Smooth muscle cell (in vitro differentiated cells): ENCODE data around the gene MYOM1. TPM values are rescaled to one million over a fixed set of nuclear protein-coding genes. Genes with fewer than 3 reads are reported as not detected.
A peak's percentile ranks its signal among the peaks of the same experiment; 100 is the strongest.

Experiments
- DNase-seq: peaks from one replicate; lab custom pipeline; 2025; ENCODE audit not compliant: unreplicated experiment; lab: John Stamatoyannopoulos, UW
- H2AFZ ChIP-seq: fragments of 200-600 bp; sonication (generic); 2 replicates; pipeline ENCODE4 v1.6.0; 2016; ENCODE audit warnings: antibody characterized with exemption, low read depth, mild to moderate bottlenecking
- H3F3A ChIP-seq: fragments of 200-600 bp; sonication (generic); 2 replicates; pipeline ENCODE4 v1.6.0; 2017; ENCODE audit warnings: antibody characterized with exemption, low read depth
- H3K27ac ChIP-seq: fragments of 200-600 bp; sonication (generic); 2 replicates; pipeline ENCODE4 v1.5.1; 2016; ENCODE audit warnings: low read depth, mild to moderate bottlenecking
- H3K27me3 ChIP-seq: fragments of 200-600 bp; sonication (generic); 2 replicates; pipeline ENCODE4 v1.6.1; 2016; ENCODE audit warnings: low read depth, mild to moderate bottlenecking
- H3K36me3 ChIP-seq: fragments of 200-600 bp; sonication (generic); 2 replicates; pipeline ENCODE4 v1.5.1; 2016; ENCODE audit warnings: low read depth
- H3K4me1 ChIP-seq: fragments of 200-600 bp; sonication (generic); 2 replicates; pipeline ENCODE4 v1.5.1; 2016; ENCODE audit warnings: low read depth
- H3K4me2 ChIP-seq: fragments of 200-600 bp; sonication (generic); 2 replicates; pipeline ENCODE4 v1.6.0; 2016; ENCODE audit warnings: mild to moderate bottlenecking
- H3K4me3 ChIP-seq: fragments of 200-600 bp; sonication (generic); 2 replicates; pipeline ENCODE4 v1.5.1; 2016; ENCODE audit warnings: mild to moderate bottlenecking
- H3K79me2 ChIP-seq: fragments of 200-600 bp; sonication (generic); 2 replicates; pipeline ENCODE4 v1.6.0; 2016; ENCODE audit warnings: low read depth, mild to moderate bottlenecking
- H3K9ac ChIP-seq: fragments of 200-600 bp; sonication (generic); 2 replicates; pipeline ENCODE4 v1.6.0; 2016; ENCODE audit warnings: low read depth
- H3K9me3 ChIP-seq: fragments of 200-600 bp; sonication (generic); replicated peaks from 2 replicates; pipeline ENCODE4 v1.5.1; 2016; ENCODE audit warnings: low read depth
- H4K20me1 ChIP-seq: fragments of 200-600 bp; sonication (generic); 2 replicates; pipeline ENCODE4 v1.6.0; 2016; ENCODE audit warnings: low read depth
- CTCF ChIP-seq: fragments of 200-600 bp; sonication (generic); IDR thresholded peaks from 2 replicates; pipeline ENCODE4 v1.5.1; 2017; ENCODE audit warnings: borderline replicate concordance, mild to moderate bottlenecking, antibody characterized with exemption; ENCODE audit not compliant: insufficient read depth, poor library complexity, severe bottlenecking
- WGBS: methylation state at CpG from one replicate; pipeline ENCODE4 v1.1.7; 2016; ENCODE audit warnings: low lambda C conversion rate; 5-methylcytosine and 5-hydroxymethylcytosine counted together
- polyA plus RNA-seq: library from polyadenylated mRNA; unstranded; fragments of >200 nt; fragmentation: Nextera tagmentation; extraction: Ambion mirVana; gene quantifications from 2 replicates; pipeline ENCODE4 v1.2.1, GENCODE V29; 2016
- total RNA-seq: library from RNA; depleted of rRNA; stranded (reverse); fragments of >200 nt; gene quantifications from 2 replicates; pipeline ENCODE4 v1.2.3, GENCODE V29; 2014

The MYOM1 gene
- total and polyA plus RNA-seq, 2 experiments from 2014 or later, result 0.40 to 0.87 TPM

- Histone ChIP-seq H2AFZ (no peak overlapping the region), H3K4me2 (peak overlapping the region; percentile 89), H3K9ac (peak overlapping the region; percentile 94), H4K20me1 (peaks cover 48% of the 10 kb centered on the region), H3K4me1 (peaks cover 35% of the 10 kb centered on the region), H3K27ac (peak overlapping the region; percentile 96), H3K4me3 (peak overlapping the region; percentile 90), H3K27me3 (no peaks in the 10 kb centered on the region), H3K36me3 (no peaks in the 10 kb centered on the region), H3F3A (peaks cover 8% of the 10 kb centered on the region), H3K9me3 (no peaks in the 10 kb centered on the region), H3K79me2 (peaks cover 56% of the 10 kb centered on the region)
- WGBS, result under 1% methylated on average over 22 of the region's 22 CpGs
- DNase-seq, result peak; percentile 50
- no peak for TF ChIP-seq CTCF
Observed at GRCh38 chr18:3248062-3248657, 28.4 kb upstream of the MYOM1 start.

GRCh38 chr18:3247240-3248061, 27.7 kb upstream of the MYOM1 start, which contains the start of gene MYL12A:
Gene MYL12A, plus strand, starts transcription at chr18:3247801. Its CDS starts 5,447 bp downstream, at chr18:3253248.
- H3K9me3 ChIP-seq, result no peaks in the 10 kb centered on the region
- H3K27me3 ChIP-seq, result no peaks in the 10 kb centered on the region
- WGBS, result under 1% methylated on average over 63 of the region's 65 CpGs
- H3K9ac ChIP-seq, result peak within 1 kb of the TSS; percentile 94
- H3F3A ChIP-seq, result peaks cover 8% of the 10 kb centered on the region
- H2AFZ ChIP-seq, result peak within 1 kb of the TSS; percentile 64
- H3K36me3 ChIP-seq, result no peaks in the 10 kb centered on the region
- peaks cover 35% of the 10 kb centered on the region for H3K4me1 ChIP-seq
- peaks cover 48% of the 10 kb centered on the region for H3K79me2 ChIP-seq
- peak; percentile 79 for DNase-seq
- no peak for TF ChIP-seq CTCF
- H3K4me3 ChIP-seq, result peak within 1 kb of the TSS; percentile 90
- peak within 1 kb of the TSS; percentile 96 for H3K27ac ChIP-seq
- peaks cover 41% of the 10 kb centered on the region for H4K20me1 ChIP-seq
- peak within 1 kb of the TSS; percentile 89 for H3K4me2 ChIP-seq

GRCh38 chr18:3246635-3247239, 27.0 kb upstream of the MYOM1 start:
- peak; percentile 12 for DNase-seq
- Histone ChIP-seq H3K9me3 (no peaks in the 10 kb centered on the region), H3F3A (peaks cover 8% of the 10 kb centered on the region), H3K9ac (peak overlapping the region; percentile 60), H3K4me3 (peak overlapping the region; percentile 90), H3K79me2 (peaks cover 41% of the 10 kb centered on the region), H3K27ac (peak overlapping the region; percentile 96), H3K4me1 (peaks cover 33% of the 10 kb centered on the region), H4K20me1 (peaks cover 34% of the 10 kb centered on the region), H2AFZ (peak overlapping the region; percentile 64), H3K36me3 (no peaks in the 10 kb centered on the region), H3K27me3 (no peaks in the 10 kb centered on the region), H3K4me2 (peak overlapping the region; percentile 89)
- 19% methylated on average over 23 of the region's 23 CpGs for WGBS
- no peak for TF ChIP-seq CTCF
